AG04450 (cell line): ENCODE results near the gene FGF23. TPM values are rescaled to one million over a fixed set of nuclear protein-coding genes. Genes with fewer than 3 reads are reported as not detected.
"Not testable (repeated sequence)": the region's sequence is repeated elsewhere in the genome, so short reads cannot be mapped to it uniquely, and the experiment has no call there.

Source experiments
- CTCF ChIA-PET: fragments of 300-600, 350-600 bp; formaldehyde crosslinking; extraction: SDS; loops from one replicate; lab custom pipeline; 2022; ENCODE audit warnings: antibody characterized with exemption, inconsistent platforms; lab: Charles Lee
- POLR2A ChIA-PET: fragments of 350-600 bp; formaldehyde crosslinking; extraction: SDS; loops from one replicate; lab custom pipeline; 2021; ENCODE audit warnings: antibody characterized with exemption, inconsistent platforms; lab: Yijun Ruan, JAX
- DNase-seq: peaks from one replicate; pipeline ENCODE4 v3.0.0-alpha.2; 2011; ENCODE audit warnings: low read depth, low spot score
- H3K27ac ChIP-seq: one replicate; pipeline ENCODE4 v1.5.1; 2012; ENCODE audit warnings: low read depth, low read length, control low read depth
- H3K27me3 ChIP-seq: one replicate; pipeline ENCODE4 v1.6.0; 2012; ENCODE audit warnings: low read length; ENCODE audit not compliant: control insufficient read depth, insufficient read depth
- H3K4me3 ChIP-seq: 2 replicates; pipeline ENCODE4 v1.5.1; 2011; ENCODE audit warnings: mild to moderate bottlenecking, low read depth, low read length, control low read depth
- H3K9me3 ChIP-seq: 2 replicates; pipeline ENCODE4 v1.5.1; 2012; ENCODE audit warnings: low read length; ENCODE audit not compliant: control insufficient read depth, insufficient read depth
- CTCF ChIP-seq: IDR thresholded peaks from 2 replicates; pipeline ENCODE4 v1.5.1; 2011; ENCODE audit warnings: low read depth, low read length, control low read depth, inconsistent platforms
- polyA plus RNA-seq: library from polyadenylated mRNA; depleted of rRNA; stranded (reverse); fragments of >200 nt; gene quantifications from 2 replicates; pipeline ENCODE4 v1.2.3, GENCODE V29; 2011

The FGF23 gene
- polyA plus RNA-seq, 1 experiment: not detected

- ChIA-PET POLR2A (no interaction called here), CTCF (interaction anchor here (4.1 kb wide), 1 partner anchor 9 kb away, joined by 26 read pairs; no protein-coding TSS in a partner anchor)
- Histone ChIP-seq H3K4me3 (no peak overlapping the region), H3K9me3 (no peaks in the 10 kb centered on the region), H3K27me3 (peaks cover 12% of the 10 kb centered on the region), H3K27ac (no peak overlapping the region)
- no peak for TF ChIP-seq CTCF
- no peak for DNase-seq
These were observed 33.0 kb upstream of the FGF23 start for GRCh38 chr12:4412465-4412864.

- peaks cover 9% of the 10 kb centered on the region for H3K27me3 ChIP-seq
- POLR2A ChIA-PET: no interaction called here
- CTCF ChIA-PET: interaction anchor here (4.1 kb wide), 1 partner anchor 10 kb away, joined by 26 read pairs; no protein-coding TSS in a partner anchor
- TF ChIP-seq CTCF: no peak
- no peak overlapping the region for H3K4me3 ChIP-seq
- H3K9me3 ChIP-seq: no peaks in the 10 kb centered on the region
- H3K27ac ChIP-seq: no peak overlapping the region
- no peak for DNase-seq
These were observed 32.5 kb upstream of the FGF23 start for GRCh38 chr12:4412056-4412455.

- no peak for DNase-seq
- no peaks in the 10 kb centered on the region for H3K9me3 ChIP-seq
- no peaks in the 10 kb centered on the region for H3K27me3 ChIP-seq
- no peak overlapping the region for H3K4me3 ChIP-seq
- ChIA-PET POLR2A (no interaction called here), CTCF (no interaction called here)
- TF ChIP-seq CTCF: no peak
- no peak overlapping the region for H3K27ac ChIP-seq
These were observed 27.6 kb upstream of the FGF23 start for GRCh38 chr12:4407136-4407535.

- DNase-seq, H3K9me3 ChIP-seq, H3K4me3 ChIP-seq, POLR2A ChIA-PET, H3K27ac ChIP-seq, H3K27me3 ChIP-seq: not testable (repeated sequence)
- CTCF ChIA-PET: interaction anchor here (1.0 to 1.4 kb wide), 2 partner anchors 16 to 122 kb away, joined by 3 to 5 read pairs; no protein-coding TSS in a partner anchor
These were observed 25.5 kb upstream of the FGF23 start for GRCh38 chr12:4404877-4405637.

GRCh38 chr12:4402996-4403395 lies 23.5 kb upstream of the FGF23 start:
- DNase-seq: no peak
- H3K27me3 ChIP-seq: no peaks in the 10 kb centered on the region
- H3K27ac ChIP-seq: no peak overlapping the region
- H3K9me3 ChIP-seq: no peaks in the 10 kb centered on the region
- H3K4me3 ChIP-seq: no peak overlapping the region
- POLR2A ChIA-PET: no interaction called here
- CTCF ChIA-PET: no interaction called here
- no peak for TF ChIP-seq CTCF
